B cell (primary cell): ENCODE results near the gene CHST13. TPM values are rescaled to one million over a fixed set of nuclear protein-coding genes. Genes with fewer than 3 reads are reported as not detected.

Experiments used
- ATAC-seq: fragments of 200-7000 bp; cut with Tn5 transposase; one replicate; pipeline ENCODE4 v1.10.0; 2021; ENCODE audit warnings: low read depth, mild to moderate bottlenecking, moderate number of reproducible peaks, moderate library complexity
- CTCF ChIA-PET: fragments of 350-600 bp; sonication (Branson Sonifier 250); formaldehyde crosslinking; loops from one replicate; lab custom pipeline; 2021; ENCODE audit warnings: antibody characterized with exemption, inconsistent platforms; lab: Charles Lee
- POLR2A ChIA-PET: fragments of 350-600 bp; sonication (Branson Sonifier 250); formaldehyde crosslinking; loops from one replicate; lab custom pipeline; 2021; ENCODE audit warnings: antibody characterized with exemption; lab: Charles Lee
- DNase-seq: peaks from one replicate; pipeline ENCODE4 v3.0.0; 2013
- H2AFZ ChIP-seq: 2 replicates; pipeline ENCODE4 v1.6.1; 2012; ENCODE audit warnings: mild to moderate bottlenecking, low read depth, low read length; ENCODE audit not compliant: insufficient read depth, poor library complexity, severe bottlenecking
- H3K27ac ChIP-seq, 2 donors: 1 replicate in 1 of 2; 2 replicates in 1 of 2; pipeline ENCODE4 v1.5.1; 2012 to 2013; ENCODE audit warnings: low read length in 2 of 2, mild to moderate bottlenecking in 2 of 2, moderate library complexity in 1 of 2
- H3K27me3 ChIP-seq, 4 experiments: fragments of 200-600 bp in 1 of 4; sonication (generic) in 1 of 4; replicated peaks in 1 of 4; 1 replicate in 2 of 4; 2 replicates in 2 of 4; pipeline versions ENCODE4 v1.6.1 to v1.7.0; 2013 to 2016; ENCODE audit warnings: low read length in 3 of 4, mild to moderate bottlenecking in 2 of 4, mixed read lengths in 1 of 4, moderate library complexity in 1 of 4; ENCODE audit not compliant: insufficient read depth in 4 of 4, control insufficient read depth in 3 of 4; ENCODE audit errors: control extremely low read depth in 1 of 4
- H3K36me3 ChIP-seq, 2 experiments: replicated peaks in 1 of 2; 1 replicate in 1 of 2; 2 replicates in 1 of 2; pipeline versions ENCODE4 v1.6.1 to v1.7.1; 2013; ENCODE audit warnings: low read length in 1 of 2; ENCODE audit not compliant: insufficient read depth in 2 of 2, control insufficient read depth in 1 of 2; ENCODE audit errors: control extremely low read depth in 1 of 2, extremely low read depth in 1 of 2
- H3K4me1 ChIP-seq, 2 donors: fragments of 200-600 bp in 1 of 2; sonication (generic) in 1 of 2; 1 replicate in 1 of 2; 2 replicates in 1 of 2; pipeline versions ENCODE4 v1.5.1 to v1.6.1; 2013 to 2017; ENCODE audit warnings: low read length in 2 of 2; ENCODE audit not compliant: control insufficient read depth in 2 of 2, insufficient read depth in 2 of 2
- H3K4me2 ChIP-seq: replicated peaks from 2 replicates; pipeline ENCODE3; 2012; ENCODE audit warnings: mild to moderate bottlenecking, low read depth, low read length; ENCODE audit not compliant: poor library complexity, severe bottlenecking
- H3K4me3 ChIP-seq, 5 experiments: fragments of 200-600 bp in 1 of 5; sonication (generic) in 1 of 5; 1 replicate in 3 of 5; 2 replicates in 2 of 5; pipeline versions ENCODE4 v1.5.1 to v1.7.0; 2011 to 2016; ENCODE audit warnings: low read length in 4 of 5, mild to moderate bottlenecking in 4 of 5, low read depth in 2 of 5, control low read depth in 1 of 5, moderate library complexity in 1 of 5; ENCODE audit not compliant: insufficient read depth in 1 of 5; ENCODE audit errors: control extremely low read depth in 1 of 5, extremely low read depth in 1 of 5
- H3K79me2 ChIP-seq: fragments of 200-600 bp; sonication (generic); one replicate; pipeline ENCODE4 v1.6.0; 2016; ENCODE audit warnings: low read length; ENCODE audit not compliant: control insufficient read depth, insufficient read depth
- H3K9ac ChIP-seq: fragments of 200-600 bp; sonication (generic); 2 replicates; pipeline ENCODE4 v1.6.1; 2017; ENCODE audit warnings: mild to moderate bottlenecking, low read length, moderate library complexity
- H3K9me3 ChIP-seq, 3 donors: one replicate each; pipeline versions ENCODE4 v1.6.1 to v1.7.1; 2013; ENCODE audit warnings: low read length in 2 of 3; ENCODE audit not compliant: control insufficient read depth in 2 of 3, insufficient read depth in 1 of 3; ENCODE audit errors: control extremely low read depth in 1 of 3
- H4K20me1 ChIP-seq: 2 replicates; pipeline ENCODE4 v1.6.0; 2012; ENCODE audit warnings: mild to moderate bottlenecking, low read length; ENCODE audit not compliant: insufficient read depth, control insufficient read depth, poor library complexity, severe bottlenecking
- H3K27ac Mint-ChIP-seq: one replicate; pipeline ENCODE4 v1.8.0; 2021; ENCODE audit warnings: mixed read lengths
- H3K27me3 Mint-ChIP-seq: one replicate; pipeline ENCODE4 v1.8.0; 2021; ENCODE audit warnings: mixed read lengths
- H3K4me1 Mint-ChIP-seq: one replicate; pipeline ENCODE4 v1.8.0; 2021; ENCODE audit warnings: mixed read lengths
- H3K4me3 Mint-ChIP-seq: one replicate; pipeline ENCODE4 v1.8.0; 2021; ENCODE audit warnings: mixed read lengths
- H3K9me3 Mint-ChIP-seq: one replicate; pipeline ENCODE4 v1.8.0; 2022; ENCODE audit warnings: mixed read lengths; ENCODE audit not compliant: insufficient read depth
- CTCF ChIP-seq: fragments of 200-600 bp; IDR thresholded peaks from one replicate; pipeline ENCODE4 v1.8.0; 2022; ENCODE audit warnings: antibody characterized with exemption, mild to moderate bottlenecking
- EZH2 ChIP-seq: IDR thresholded peaks from 2 replicates; pipeline ENCODE4 v1.6.1; 2012; ENCODE audit warnings: borderline replicate concordance, low read depth, mild to moderate bottlenecking, moderate library complexity, low read length; ENCODE audit not compliant: insufficient read depth, poor library complexity, severe bottlenecking
- WGBS: methylation state at CpG from one replicate; pipeline ENCODE4 v1.1.5; 2013; ENCODE audit warnings: missing lambda C conversion rate; ENCODE audit not compliant: insufficient coverage; 5-methylcytosine and 5-hydroxymethylcytosine counted together
- intact Hi-C: fragments of 100-400 bp; cut with micrococcal nuclease; formaldehyde crosslinking; loops from one replicate; pipeline ENCODE4 v1.10.0; 2022
- polyA plus RNA-seq: library from polyadenylated mRNA; depleted of rRNA; stranded (reverse); fragments of >200 nt; gene quantifications from 2 replicates; pipeline ENCODE4 v1.2.3, GENCODE V29; 2012
- total RNA-seq, 2 donors: library from RNA; stranded (reverse); fragments of 120-200 nt in 1 of 2; gene quantifications; 1 replicate in 1 of 2; 2 replicates in 1 of 2; pipeline versions ENCODE4 v1.2.3 to v1.2.4, GENCODE V29; 2013 to 2022

CHST13 gene
- total and polyA plus RNA-seq, 2 donors (not counting 1 experiment from before 2014, with no cell fraction given), result 0.07 TPM; not detected in 1

GRCh38 chr3:126537116-126537729 lies 13.3 kb downstream of the CHST13 start:
- H3K4me1 Mint-ChIP-seq, result no peaks in the 10 kb centered on the region
- ATAC-seq, result no peak
- no peak overlapping the region for H3K4me3 Mint-ChIP-seq
- no peak for DNase-seq
- no peaks in the 10 kb centered on the region for H3K79me2 ChIP-seq
- peaks cover 0 to 6% of the 10 kb centered on the region in 2 donors for H3K4me1 ChIP-seq
- no peak overlapping the region for H2AFZ ChIP-seq
- POLR2A ChIA-PET, result no interaction called here
- no peaks in the 10 kb centered on the region for H3K36me3 ChIP-seq
- no peaks in the 10 kb centered on the region for H3K9me3 Mint-ChIP-seq
- peaks cover 11% of the 10 kb centered on the region for H3K27me3 Mint-ChIP-seq
- H3K27me3 ChIP-seq, result peaks cover 0 to 4% (median 0%) of the 10 kb centered on the region in 4 experiments
- CTCF ChIA-PET, result no interaction called here
- H3K4me2 ChIP-seq, result no peak overlapping the region
- WGBS, result 74% methylated on average over 9 of the region's 9 CpGs
- H3K9ac ChIP-seq, result no peak overlapping the region
- peaks cover 0 to 2% (median 0%) of the 10 kb centered on the region in 3 donors for H3K9me3 ChIP-seq
- H4K20me1 ChIP-seq, result no peaks in the 10 kb centered on the region
- H3K27ac Mint-ChIP-seq, result no peak overlapping the region
- no peak overlapping the region for H3K4me3 ChIP-seq
- no peak overlapping the region for H3K27ac ChIP-seq
- TF ChIP-seq CTCF, result no peak
- TF ChIP-seq EZH2, result no peak
- intact Hi-C loops, result no loop called here

GRCh38 chr3:126537730-126538281 lies 13.9 kb downstream of the CHST13 start:
- H3K36me3 ChIP-seq, result no peaks in the 10 kb centered on the region
- H3K9me3 Mint-ChIP-seq, result no peaks in the 10 kb centered on the region
- peaks cover 0 to 7% (median 0%) of the 10 kb centered on the region in 3 donors for H3K9me3 ChIP-seq
- H2AFZ ChIP-seq, result no peak overlapping the region
- DNase-seq (no peak), ATAC-seq (no peak)
- intact Hi-C loops, result no loop called here
- H4K20me1 ChIP-seq, result no peaks in the 10 kb centered on the region
- ChIA-PET POLR2A (no interaction called here), CTCF (interaction anchor here (1.2 kb wide), 1 partner anchor 15 kb away, joined by 3 read pairs; no protein-coding TSS in a partner anchor)
- H3K4me3 ChIP-seq, result no peak overlapping the region
- no peaks in the 10 kb centered on the region for H3K4me1 Mint-ChIP-seq
- TF ChIP-seq CTCF (no peak), EZH2 (no peak)
- WGBS, result 86% methylated on average over 10 of the region's 10 CpGs
- no peak overlapping the region for H3K27ac Mint-ChIP-seq
- H3K4me2 ChIP-seq, result no peak overlapping the region
- H3K4me1 ChIP-seq, result peaks cover 0 to 6% of the 10 kb centered on the region in 2 donors
- peaks cover 0 to 4% (median 0%) of the 10 kb centered on the region in 4 experiments for H3K27me3 ChIP-seq
- H3K4me3 Mint-ChIP-seq, result no peak overlapping the region
- no peak overlapping the region for H3K9ac ChIP-seq
- no peak overlapping the region for H3K27ac ChIP-seq
- H3K27me3 Mint-ChIP-seq, result peaks cover 11% of the 10 kb centered on the region
- no peaks in the 10 kb centered on the region for H3K79me2 ChIP-seq
